HG03103 (cell line): Measurements from ENCODE around the gene ZER1.
A peak's percentile ranks its signal among the peaks of the same experiment; 100 is the strongest.

Experiments used
- ATAC-seq: cut with Tn5 transposase; IDR thresholded peaks from one replicate; pipeline ENCODE4 v1.9.1; 2021; ENCODE audit warnings: low read depth; ENCODE audit not compliant: unreplicated experiment

ZER1 gene

DNA sequence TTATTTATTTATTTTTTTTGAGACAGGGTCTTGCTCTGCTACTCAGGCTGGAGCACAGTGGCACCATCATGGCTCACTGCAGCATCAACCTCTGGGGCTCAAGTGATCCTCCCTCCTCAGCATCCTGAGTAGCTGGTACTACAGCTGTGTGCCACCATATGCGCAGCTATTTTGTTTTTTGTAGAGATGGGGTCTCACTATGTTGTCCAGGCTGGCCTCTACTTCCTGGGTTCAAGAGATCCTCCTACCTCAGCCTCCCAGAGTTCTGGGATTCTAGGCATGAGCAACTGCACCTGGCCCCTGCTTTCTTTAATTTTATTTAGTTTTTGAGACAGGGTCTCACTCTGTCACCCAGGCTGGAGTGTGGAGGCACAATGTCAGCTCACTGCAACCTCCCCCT is 28.3 kb downstream of the ZER1 start:
- ATAC-seq, result no peak

DNA sequence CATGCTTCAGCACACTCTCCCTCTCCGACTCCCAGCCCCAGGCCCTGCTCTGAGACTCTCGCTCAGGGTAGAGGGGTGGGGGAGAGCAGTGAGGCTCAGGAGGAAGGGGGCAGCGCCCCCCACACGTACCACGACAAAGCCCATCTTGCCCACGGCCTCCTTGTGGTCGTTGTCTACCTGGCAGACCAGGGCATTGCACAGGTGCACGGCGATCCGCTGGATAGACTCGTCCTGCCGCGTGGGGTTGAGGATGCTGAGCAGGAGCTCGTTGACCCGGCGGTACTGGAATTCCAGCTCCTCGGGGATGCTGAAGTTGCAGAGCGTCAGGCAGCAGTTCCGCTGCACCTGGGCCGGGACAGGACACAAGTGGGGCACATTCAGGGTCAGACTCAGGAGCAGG is 29.3 kb downstream of the ZER1 start:
- no peak for ATAC-seq

DNA sequence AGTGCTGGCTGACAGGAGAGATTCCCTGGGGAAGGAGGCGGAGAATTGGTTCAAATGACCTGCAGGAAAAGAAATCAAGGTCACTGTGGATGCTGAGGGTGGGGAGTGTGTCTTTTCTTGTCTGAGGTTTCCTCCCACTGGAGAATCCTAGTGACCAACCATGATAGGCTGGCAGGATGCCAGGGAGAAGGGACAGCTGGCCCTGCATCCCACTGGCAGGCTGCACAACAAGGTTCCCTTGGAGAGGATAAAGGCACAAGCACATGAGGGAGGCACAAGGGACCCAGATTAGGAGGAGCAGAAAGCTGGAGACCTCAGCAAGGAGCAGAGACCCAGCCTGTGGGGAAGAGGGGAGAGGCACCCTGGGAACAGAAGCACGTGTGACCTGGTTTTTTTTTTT is 36.4 kb downstream of the ZER1 start:
- no peak for ATAC-seq

DNA sequence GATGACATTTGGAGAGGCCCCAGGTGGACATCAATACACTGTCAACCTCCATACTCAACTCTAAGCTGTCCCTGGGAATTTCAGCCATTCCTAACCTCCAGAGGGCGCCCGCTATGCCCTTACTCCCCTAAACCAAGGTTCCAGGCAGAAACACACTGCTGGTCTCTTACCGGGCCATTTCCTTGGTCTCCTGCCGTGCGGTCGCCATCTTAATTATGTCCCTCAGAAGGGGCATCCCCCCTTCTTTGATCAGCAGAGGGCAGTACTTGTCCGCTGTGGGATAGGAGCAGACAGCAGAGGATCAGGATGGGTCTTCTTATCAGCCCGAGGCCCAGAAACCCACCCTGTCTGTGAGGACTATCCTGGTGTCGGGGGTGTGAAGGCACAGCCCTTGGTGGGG is 38.5 kb downstream of the ZER1 start:
- ATAC-seq, result no peak

DNA sequence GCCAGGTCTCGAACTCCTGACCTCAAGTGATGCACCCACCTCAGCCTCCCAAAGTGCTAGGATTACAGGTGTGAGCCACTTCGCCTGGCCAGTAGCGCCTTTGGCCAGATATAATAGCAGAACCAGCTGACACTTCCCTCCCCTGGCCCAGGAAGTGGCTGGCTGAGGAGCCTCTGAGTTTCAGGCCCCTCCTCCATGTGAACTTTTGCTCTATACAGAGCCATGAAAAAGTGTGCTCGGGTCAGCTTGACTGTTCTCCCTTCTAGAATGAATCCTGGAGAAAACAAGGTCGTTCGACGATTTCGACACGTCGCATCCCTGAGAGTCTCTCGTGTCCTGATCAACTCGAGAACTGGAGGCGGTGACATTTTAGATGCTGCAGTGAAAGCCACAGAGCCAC is 39.2 kb downstream of the ZER1 start:
- ATAC-seq, result no peak

DNA sequence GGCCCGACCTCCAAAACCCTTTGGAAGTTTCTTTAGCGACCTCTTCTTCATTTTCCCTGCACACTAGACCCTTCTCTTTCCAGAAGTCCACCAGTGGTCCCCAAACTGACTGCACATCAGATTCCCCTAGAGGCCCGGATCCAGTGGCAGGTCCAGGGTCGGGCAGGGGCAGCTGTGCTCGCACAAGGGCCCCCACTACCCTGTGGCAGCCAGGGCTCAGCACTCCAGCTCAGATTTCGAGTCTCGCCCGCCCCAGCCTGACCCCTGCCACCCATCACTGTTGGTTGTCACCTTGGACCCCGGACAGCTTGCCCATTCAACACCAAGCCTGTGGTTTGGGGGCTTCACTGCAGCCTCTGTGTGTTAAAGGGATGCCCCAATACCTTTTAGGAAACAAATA is 40.0 kb downstream of the ZER1 start:
- no peak for ATAC-seq

DNA sequence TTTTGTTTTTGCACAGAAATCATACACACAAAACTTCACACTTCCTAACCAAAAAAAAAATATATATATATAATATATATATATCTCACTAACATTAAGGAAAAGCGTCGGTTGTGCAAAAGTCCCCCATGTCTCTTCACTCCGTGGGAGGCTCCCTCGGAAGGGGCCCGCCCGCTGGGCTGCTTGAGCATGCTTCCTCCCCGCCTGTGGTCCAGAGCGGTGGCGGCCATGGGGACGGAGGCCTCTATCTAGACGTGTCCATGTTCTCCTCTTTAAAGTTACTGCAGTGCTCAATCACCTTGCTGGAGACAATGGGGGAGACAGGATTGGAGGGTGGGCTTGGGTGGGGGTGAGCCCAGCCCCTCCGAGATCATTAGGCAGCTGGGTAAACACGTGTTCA is 40.6 kb downstream of the ZER1 start:
- no peak for ATAC-seq

DNA sequence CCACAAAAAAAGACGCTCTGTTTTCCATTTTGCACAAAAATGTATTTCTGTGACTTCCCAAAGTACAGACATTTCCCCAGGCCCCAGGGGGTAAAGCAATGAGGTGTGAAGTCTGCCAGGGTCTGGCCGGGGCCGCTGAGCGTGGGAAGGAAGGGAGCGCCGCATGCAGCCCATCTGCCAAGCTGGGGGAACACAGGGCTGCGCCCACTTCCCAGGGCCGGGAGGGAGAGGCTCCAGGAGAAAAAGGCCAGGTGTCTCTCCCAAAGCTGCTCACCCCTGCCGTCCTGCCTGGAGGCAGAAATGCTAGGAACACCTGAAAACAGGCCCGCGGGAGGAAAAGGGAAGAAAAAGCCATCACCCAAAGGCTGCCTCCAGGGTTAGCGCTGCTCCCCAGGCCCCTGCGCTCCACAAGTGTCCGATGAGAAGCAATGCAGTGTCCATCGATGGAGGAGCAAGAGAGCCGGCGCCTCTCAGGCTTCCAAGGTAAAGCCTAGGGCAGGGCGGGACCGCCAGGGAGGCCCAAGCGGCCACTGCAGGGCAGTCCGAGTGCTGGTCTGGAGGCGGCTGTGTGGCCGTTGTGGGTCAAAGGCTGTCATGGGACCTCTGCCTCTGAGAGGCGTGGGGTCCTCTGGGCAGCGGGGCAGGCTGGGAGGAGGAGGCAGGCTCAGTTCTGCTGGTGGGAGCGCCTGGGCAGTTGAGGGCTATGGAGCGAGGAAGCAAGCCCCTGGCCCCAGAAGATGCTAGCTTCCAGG is 41.8 kb downstream of the ZER1 start:
- ATAC-seq, result no peak

DNA sequence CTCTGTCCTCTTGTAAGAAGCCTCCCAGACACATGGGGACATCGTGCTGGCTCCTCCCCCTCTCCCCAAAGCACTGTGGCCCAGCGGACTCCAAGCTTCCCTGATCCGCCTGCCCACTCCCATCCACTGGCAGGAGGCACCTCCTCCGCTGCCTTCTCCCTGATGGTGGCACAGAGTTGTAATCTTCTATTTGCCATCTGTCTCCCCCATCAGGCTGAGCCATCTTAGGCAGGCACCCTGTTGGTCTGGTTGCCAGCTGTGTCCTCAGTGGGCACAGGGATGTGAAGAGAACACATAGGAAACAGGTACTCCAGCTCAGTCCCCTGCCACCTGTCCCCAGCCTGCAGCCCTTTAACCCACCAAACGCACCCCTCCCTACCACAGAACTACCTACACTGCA is 42.4 kb downstream of the ZER1 start:
- ATAC-seq, result no peak

DNA sequence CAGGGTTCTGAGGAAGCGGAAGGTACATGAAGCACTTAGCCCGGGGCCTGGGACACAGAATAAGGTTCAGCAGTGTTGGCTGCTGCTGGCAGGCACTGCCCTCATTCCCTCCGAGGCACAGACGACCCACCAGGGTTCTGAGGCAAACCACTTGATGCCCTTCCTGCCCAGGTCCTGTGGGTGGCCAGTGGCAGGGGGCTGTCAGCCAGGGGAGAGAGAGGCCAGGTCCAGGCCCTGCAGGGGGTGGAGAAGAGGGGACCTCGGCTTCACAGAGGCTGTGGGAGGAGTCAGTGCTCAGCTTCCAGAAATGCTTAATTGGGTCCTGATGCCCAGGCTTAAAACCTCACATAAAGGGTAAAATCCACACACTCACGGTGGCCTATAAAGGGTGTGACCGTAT is 43.4 kb downstream of the ZER1 start:
- no peak for ATAC-seq

DNA sequence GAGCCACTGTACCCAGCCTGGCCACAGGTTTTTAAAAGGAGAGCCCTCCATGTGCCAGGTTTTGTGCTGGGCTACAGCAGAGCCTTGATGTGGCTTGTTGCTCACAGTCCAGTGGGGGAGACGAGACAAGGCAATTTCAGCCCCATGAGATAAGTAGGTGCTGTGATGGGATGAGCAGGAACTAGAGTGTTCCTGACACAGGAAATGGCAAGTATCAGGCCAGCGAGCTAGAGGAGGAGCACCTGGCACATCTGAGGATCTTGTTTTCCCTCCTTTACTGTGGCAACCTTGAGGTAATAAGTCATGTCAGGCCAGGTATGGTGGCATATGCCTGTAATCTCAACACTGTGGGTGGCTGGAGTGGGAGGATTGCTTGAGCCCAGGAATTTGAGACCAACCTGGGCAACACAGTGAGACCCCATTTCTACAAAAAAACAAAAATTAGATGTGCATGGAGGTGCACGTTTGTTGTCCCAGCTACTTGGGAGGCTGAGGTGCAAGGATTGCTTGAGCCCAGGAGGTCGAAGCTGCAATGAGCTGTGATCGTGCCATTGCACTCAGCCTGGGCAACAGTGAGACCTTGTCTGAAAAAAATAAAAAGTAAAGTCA is 44.0 kb downstream of the ZER1 start:
- ATAC-seq, result no peak

DNA sequence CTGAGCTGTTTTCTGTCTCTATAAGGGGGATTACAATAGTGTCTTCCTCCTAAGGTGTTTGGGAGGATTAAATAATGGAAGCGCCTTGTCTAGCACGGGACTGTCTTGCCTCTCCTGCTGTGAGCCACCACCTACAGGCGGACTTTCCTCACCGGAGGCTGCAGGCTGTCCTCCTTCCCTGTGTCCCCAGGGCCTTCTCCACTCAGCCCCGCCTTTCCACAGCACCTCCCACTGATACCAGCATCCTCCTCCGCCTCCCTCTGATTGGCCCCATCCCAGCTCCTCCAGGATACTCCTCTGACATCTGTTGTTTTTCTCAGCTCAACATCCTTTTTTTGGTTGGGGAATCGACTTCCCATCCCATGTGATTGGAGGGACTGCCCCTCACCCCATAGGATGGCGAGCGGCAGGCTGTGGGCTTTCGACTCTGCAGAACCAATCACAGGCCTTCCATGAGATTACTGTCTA is 46.9 kb downstream of the ZER1 start:
- ATAC-seq, result no peak

DNA sequence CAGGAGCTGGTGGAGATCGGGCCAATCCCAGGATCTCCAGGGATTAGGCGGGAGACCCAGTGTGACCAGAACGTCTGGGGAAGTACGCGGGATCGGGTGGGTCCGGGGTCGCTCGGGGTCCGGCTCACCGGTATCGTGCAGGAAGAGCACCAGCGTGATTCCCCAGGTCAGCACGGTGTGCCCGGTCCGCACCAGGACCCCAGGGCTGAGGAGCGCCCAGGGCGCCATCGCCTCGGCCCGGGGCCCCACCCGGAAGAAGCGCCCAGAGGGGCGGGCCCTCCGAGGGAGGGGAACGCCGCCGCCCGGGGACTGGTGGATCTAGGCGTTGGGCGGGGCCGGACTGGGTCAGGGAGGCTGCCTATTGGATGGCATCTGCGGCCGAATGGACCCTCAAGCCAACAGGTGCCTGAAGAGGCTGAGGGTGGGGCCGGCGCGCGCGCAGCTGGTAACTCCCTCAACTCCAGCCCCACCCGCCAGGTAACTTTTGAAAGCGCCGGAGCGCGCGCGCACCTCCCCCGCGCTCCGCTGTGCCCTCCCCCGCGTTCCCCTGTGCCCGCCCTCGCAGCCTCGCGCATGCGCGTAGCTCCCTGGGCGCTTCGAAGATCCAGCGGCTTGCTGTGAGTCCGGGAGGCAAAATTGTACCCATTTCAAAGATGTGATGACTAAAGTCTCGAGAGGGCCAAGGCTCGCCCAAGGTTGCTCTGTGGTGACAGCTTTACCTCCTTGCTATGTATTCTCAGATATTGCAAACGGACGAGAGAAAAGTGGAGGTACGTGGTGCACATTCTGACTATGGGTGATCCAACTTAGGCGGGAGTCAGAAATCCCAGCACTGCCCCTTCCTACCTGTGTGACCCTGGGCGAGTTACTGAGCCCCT is 47.6 kb downstream of the ZER1 start, which contains the start of gene ZDHHC12:
Gene ZDHHC12 (minus strand): TSS at position 262 of the 878 bp plus-strand sequence. CDS start 34 bp downstream, at position 228.
- peak; percentile 94 for ATAC-seq

DNA sequence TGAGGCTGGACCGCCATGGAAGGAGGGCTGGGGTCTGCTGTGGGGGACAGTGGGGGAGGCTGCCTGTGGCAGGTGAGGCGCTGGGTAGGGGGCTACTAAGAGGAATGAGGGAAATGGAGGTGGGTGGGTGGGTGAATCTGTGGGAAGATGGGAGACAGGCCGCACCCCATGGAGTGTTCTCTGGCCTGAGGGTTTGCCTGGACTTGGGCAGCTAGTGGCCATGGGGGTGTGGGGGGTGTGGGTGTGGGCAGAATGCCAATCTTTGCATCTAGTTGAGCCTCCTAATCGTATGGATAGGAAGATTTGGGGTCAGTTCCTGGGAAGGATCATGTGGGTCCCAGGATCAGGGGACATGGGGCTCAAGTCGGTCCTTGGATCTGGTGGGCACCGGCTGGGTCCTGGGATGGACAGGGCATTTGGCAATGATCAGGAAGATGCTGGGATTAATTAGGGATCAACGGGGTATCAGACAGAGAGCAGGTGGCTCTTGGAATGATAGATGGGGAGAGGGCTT is 48.3 kb downstream of the ZER1 start:
- ATAC-seq, result no peak

DNA sequence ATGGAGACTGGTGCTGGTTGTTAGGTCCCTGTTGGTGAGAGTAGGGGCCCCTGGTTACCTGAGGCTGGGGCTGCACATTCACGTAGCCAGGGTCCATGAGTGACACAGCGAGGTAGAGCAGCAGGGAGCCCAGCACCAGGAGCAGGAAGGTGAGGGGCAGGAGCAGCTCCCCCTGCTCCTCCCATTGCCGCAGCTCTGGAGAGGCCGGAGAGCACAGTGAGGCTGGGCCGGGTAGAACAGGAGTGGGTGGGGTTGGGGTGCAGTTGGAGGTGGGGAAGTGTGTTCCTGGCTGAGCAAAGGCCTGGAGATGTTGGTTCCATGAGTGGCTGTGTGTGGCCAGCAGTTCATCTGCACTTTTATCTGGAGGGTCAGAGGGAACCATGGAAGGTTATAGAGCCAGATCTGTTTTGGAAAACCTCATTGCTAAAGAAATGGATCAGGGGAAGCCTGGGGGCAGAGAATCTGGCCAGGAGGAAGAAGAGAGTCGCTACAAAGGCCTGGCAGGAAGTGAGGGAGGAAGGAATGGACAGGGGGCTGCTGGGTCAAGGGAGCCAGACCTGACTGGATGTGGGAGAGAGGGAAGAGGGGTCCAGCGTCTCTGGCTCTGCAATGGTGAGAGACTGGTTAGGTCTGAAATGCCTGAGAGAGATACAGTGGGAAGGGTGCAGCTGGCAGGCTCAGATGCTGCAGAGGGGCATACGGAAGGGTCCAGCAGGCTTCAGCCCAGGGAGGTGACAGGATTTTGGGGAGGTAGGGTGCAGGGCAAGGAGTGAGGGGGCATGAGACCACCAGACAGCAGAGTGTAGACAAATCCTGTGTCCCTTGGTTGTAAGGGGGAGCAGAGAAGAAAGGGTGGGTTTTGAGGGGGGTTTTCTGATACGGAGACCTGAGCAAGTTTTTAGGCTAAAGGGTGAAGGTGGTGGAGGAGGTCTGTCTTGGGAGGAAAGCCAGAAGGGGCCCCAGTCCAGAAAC is 49.1 kb downstream of the ZER1 start:
- ATAC-seq, result no peak

DNA sequence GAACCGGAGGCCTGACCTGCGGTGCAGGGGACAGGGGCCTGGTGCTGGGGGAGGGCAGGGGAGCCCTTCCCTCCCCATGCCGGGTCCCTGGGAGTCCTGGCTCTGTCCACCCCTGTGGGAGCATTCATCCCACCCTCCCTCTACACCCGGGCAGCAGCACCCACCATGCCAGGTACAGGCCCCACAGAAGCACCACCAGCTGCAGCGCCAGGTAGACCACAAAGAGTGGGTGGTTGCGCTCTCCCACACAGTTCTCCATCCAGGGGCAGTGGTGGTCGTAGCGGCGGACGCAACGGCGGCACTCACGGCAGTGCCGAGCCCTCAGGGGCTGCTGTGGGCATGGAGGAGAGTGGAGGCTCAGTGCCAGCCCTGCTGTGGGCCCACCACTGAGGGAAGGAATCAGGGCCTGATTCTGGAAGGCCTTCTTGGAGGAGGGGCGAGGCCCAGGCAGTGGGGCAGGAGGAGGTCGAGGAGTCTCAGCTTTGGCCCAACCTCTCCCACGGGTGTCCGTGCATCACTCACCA is 50.2 kb downstream of the ZER1 start:
- ATAC-seq, result no peak

DNA sequence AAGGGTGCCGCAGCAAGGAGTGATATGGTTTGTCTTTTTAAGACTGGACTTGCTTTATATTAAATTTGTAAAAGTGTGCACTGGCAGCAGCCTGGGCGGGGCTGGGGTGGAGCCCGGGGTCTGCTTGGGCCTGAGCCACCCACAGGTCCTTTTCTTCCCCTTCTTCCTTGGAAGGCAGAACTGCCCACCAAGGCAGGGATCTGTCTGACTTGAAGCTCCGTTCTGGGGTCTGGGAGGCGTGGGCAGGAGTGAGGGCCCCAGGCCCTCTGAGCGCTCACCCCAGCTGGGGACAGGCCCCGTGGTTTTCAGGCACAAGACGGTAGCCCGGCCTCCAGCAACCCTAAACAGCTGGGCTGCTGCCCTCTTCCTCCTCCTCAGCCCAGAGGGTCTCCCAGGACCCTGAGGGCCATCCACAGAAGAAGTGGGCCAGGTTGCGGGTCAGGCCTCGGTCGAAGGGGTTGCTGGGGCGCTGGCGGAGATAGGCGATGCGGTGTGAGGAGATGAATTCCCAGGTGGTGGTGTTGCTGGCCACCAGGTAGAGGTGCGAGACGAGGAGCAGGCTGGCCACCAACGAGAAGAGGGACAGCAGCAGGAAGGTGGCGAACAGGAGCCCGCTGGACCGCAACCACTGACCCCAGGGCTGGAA is 50.8 kb downstream of the ZER1 start:
- ATAC-seq, result no peak

DNA sequence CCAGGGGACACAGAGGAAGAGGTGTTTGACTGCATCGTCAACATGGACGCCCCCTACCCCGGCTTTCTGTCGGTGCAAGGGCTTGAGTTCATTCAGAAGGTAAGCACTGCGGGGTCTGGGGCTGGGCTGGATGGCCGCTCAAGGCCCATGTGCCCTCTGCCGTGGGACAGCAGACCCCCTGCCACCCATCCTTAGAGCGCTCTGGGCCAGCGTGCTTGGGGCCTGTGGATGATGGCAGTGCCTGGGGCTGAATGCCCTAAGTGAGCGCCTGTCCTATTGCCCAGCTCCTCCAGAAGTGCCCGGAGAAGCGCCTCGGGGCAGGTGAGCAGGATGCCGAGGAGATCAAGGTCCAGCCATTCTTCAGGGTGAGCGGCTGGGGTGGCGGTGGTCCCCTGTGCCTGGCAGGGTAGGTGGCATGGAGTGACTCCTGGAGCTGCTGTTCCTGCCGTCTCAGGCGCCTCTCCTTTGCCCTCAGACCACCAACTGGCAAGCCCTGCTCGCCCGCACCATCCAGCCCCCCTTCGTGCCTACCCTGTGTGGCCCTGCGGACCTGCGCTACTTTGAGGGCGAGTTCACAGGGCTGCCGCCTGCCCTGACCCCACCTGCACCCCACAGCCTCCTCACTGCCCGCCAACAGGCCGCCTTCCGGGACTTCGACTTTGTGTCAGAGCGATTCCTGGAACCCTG is 51.7 kb downstream of the ZER1 start:
- no peak for ATAC-seq

DNA sequence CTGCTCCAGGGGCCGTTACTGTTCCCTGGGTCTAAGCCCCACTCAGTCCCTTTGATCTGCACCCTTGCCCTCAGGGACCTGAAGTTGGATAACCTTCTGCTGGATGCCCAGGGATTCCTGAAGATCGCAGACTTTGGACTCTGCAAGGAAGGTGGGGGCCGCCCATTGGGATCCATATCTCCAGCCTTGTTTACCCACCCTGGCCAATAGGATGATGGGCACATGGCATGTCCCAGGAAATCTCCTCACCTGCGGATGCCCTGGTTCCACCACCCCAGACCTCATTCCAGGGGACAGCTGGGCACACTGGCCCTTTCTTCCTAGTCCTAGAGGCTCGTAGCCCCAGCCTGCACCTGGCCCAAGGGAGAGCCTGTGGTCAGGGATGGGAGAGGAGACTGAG is 53.3 kb downstream of the ZER1 start:
- ATAC-seq, result no peak
